Measurements from ENCODE around the gene CROCC. TPM values are rescaled to one million over a fixed set of nuclear protein-coding genes. Genes with fewer than 3 reads are reported as not detected.
"Not testable (repeated sequence)": the region's sequence is repeated elsewhere in the genome, so short reads cannot be mapped to it uniquely, and the experiment has no call there.

Gene CROCC
- total RNA-seq, 1 donor from 2014 or later, result 40.1 TPM

- H3K27ac Mint-ChIP-seq; H3K4me3 Mint-ChIP-seq; H3K4me1 Mint-ChIP-seq (ENCODE audit: unreplicated experiment); DNase-seq (ENCODE audit: extremely low spot score, unreplicated experiment); H3K36me3 Mint-ChIP-seq; H3K27me3 Mint-ChIP-seq; H3K9me3 Mint-ChIP-seq: not testable (repeated sequence)
Measured at GRCh38 chr1:16933945-16934344, 12.2 kb downstream of the CROCC start.

GRCh38 chr1:16936580-16936979, 14.8 kb downstream of the CROCC start:
- not testable (repeated sequence) for DNase-seq (ENCODE audit: extremely low spot score, unreplicated experiment); H3K36me3 Mint-ChIP-seq; H3K27me3 Mint-ChIP-seq; H3K9me3 Mint-ChIP-seq; H3K4me1 Mint-ChIP-seq (ENCODE audit: unreplicated experiment); H3K27ac Mint-ChIP-seq; H3K4me3 Mint-ChIP-seq

DNA sequence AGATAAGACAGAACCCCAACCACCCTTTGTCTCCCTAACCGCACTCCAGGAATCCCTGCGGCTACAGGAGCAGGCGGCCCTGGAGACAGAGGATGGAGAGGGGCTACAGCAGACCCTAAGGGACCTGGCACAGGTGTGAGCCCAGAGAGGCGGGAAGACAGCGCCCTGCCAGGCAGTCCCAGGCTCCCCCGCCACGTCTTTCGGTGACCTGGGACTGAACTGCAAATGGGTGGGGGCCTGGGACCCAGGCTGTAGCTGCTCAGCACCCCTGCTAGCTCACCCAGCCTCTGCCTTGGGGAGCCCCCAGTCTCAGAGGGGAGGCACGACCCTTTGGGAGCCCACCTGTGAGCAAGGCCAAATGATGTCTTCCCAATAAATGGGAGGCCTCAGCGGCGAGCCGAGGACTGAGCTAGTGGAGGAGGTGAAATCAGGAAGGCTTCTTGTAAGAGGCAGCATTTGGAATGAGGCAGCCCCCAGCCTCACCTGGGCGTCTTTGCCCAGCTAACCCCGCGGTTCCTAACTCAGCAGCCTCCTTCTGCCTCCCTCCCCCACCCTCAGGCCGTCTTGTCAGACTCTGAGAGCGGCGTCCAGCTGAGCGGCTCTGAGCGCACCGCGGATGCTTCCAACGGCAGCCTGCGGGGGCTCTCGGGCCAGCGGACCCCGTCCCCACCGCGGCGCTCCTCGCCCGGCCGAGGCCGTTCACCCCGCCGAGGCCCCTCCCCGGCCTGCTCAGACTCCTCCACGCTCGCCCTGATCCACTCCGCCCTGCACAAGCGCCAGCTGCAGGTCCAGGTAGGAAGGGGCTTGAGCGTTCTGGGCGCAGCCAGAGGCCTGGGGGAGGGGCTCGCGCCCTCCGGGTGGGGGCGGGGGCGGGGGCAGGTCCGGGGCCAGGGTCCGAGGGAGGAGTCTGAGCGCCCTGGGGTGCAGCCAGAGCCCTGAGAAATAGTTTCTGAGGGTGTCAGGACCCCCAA, 16.9 kb downstream of the CROCC start:
- TF ChIP-seq, protein P1, sequence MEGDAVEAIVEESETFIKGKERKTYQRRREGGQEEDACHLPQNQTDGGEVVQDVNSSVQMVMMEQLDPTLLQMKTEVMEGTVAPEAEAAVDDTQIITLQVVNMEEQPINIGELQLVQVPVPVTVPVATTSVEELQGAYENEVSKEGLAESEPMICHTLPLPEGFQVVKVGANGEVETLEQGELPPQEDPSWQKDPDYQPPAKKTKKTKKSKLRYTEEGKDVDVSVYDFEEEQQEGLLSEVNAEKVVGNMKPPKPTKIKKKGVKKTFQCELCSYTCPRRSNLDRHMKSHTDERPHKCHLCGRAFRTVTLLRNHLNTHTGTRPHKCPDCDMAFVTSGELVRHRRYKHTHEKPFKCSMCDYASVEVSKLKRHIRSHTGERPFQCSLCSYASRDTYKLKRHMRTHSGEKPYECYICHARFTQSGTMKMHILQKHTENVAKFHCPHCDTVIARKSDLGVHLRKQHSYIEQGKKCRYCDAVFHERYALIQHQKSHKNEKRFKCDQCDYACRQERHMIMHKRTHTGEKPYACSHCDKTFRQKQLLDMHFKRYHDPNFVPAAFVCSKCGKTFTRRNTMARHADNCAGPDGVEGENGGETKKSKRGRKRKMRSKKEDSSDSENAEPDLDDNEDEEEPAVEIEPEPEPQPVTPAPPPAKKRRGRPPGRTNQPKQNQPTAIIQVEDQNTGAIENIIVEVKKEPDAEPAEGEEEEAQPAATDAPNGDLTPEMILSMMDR (conservative IDR thresholded peaks at IDR 0.05), result no peak
- no peaks in the 10 kb centered on the region for H3K9me3 Mint-ChIP-seq
- DNase-seq (ENCODE audit: extremely low spot score, unreplicated experiment), result no peak
- H3K27me3 Mint-ChIP-seq, result no peaks in the 10 kb centered on the region
- no peaks in the 10 kb centered on the region for H3K4me1 Mint-ChIP-seq (ENCODE audit: unreplicated experiment)
- H3K36me3 Mint-ChIP-seq, result peaks cover 6% of the 10 kb centered on the region
- no peak overlapping the region for H3K4me3 Mint-ChIP-seq
- H3K27ac Mint-ChIP-seq, result no peak overlapping the region

- not testable (repeated sequence) for H3K9me3 Mint-ChIP-seq; H3K27me3 Mint-ChIP-seq; H3K4me1 Mint-ChIP-seq (ENCODE audit: unreplicated experiment); H3K27ac Mint-ChIP-seq; H3K4me3 Mint-ChIP-seq; DNase-seq (ENCODE audit: extremely low spot score, unreplicated experiment); H3K36me3 Mint-ChIP-seq
Measured at GRCh38 chr1:16939386-16940180, 17.9 kb downstream of the CROCC start.

GRCh38 chr1:16944038-16944437, 22.3 kb downstream of the CROCC start:
- Mint-ChIP-seq H3K27me3 (no peaks in the 10 kb centered on the region), H3K9me3 (no peaks in the 10 kb centered on the region), H3K4me3 (no peak overlapping the region), H3K27ac (no peak overlapping the region), H3K36me3 (peaks cover 6% of the 10 kb centered on the region), H3K4me1 (ENCODE audit: unreplicated experiment) (no peaks in the 10 kb centered on the region)
- DNase-seq (ENCODE audit: extremely low spot score, unreplicated experiment), result no peak
- TF ChIP-seq, protein P1 (conservative IDR thresholded peaks at IDR 0.05), result no peak

- H3K9me3 Mint-ChIP-seq; H3K27ac Mint-ChIP-seq; H3K27me3 Mint-ChIP-seq; H3K4me3 Mint-ChIP-seq; DNase-seq (ENCODE audit: extremely low spot score, unreplicated experiment); H3K36me3 Mint-ChIP-seq; H3K4me1 Mint-ChIP-seq (ENCODE audit: unreplicated experiment): not testable (repeated sequence)
Measured at GRCh38 chr1:16945512-16945911, 23.8 kb downstream of the CROCC start.

DNA sequence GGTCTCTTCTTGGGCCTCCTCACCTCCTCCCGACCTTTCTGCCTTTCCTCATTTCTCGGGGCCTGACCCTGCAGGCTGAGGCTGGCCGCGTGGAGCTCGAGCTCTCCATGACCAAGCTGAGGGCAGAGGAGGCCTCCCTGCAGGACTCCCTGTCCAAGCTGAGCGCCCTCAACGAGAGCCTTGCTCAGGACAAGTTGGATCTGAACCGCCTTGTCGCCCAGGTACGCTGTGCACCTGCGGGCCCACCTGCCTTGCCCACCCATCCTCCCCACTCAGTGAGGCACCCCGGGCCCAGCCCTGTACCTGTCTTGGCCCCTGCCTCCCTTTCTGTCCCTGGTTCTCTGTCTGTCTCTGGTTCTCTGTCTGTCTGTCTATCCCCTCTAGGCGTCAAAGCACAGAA, 24.5 kb downstream of the CROCC start:
- not testable (repeated sequence) for H3K4me3 Mint-ChIP-seq; DNase-seq (ENCODE audit: extremely low spot score, unreplicated experiment); H3K9me3 Mint-ChIP-seq; H3K27me3 Mint-ChIP-seq; H3K36me3 Mint-ChIP-seq; H3K4me1 Mint-ChIP-seq (ENCODE audit: unreplicated experiment); H3K27ac Mint-ChIP-seq

- H3K4me3 Mint-ChIP-seq, result no peak overlapping the region
- DNase-seq (ENCODE audit: extremely low spot score, unreplicated experiment), result no peak
- H3K36me3 Mint-ChIP-seq, result peaks cover 6% of the 10 kb centered on the region
- H3K27me3 Mint-ChIP-seq, result no peaks in the 10 kb centered on the region
- TF ChIP-seq, protein P1 (conservative IDR thresholded peaks at IDR 0.05), result no peak
- no peak overlapping the region for H3K27ac Mint-ChIP-seq
- H3K9me3 Mint-ChIP-seq, result no peaks in the 10 kb centered on the region
- no peaks in the 10 kb centered on the region for H3K4me1 Mint-ChIP-seq (ENCODE audit: unreplicated experiment)
Measured at GRCh38 chr1:16946646-16947045, 24.9 kb downstream of the CROCC start.

DNA sequence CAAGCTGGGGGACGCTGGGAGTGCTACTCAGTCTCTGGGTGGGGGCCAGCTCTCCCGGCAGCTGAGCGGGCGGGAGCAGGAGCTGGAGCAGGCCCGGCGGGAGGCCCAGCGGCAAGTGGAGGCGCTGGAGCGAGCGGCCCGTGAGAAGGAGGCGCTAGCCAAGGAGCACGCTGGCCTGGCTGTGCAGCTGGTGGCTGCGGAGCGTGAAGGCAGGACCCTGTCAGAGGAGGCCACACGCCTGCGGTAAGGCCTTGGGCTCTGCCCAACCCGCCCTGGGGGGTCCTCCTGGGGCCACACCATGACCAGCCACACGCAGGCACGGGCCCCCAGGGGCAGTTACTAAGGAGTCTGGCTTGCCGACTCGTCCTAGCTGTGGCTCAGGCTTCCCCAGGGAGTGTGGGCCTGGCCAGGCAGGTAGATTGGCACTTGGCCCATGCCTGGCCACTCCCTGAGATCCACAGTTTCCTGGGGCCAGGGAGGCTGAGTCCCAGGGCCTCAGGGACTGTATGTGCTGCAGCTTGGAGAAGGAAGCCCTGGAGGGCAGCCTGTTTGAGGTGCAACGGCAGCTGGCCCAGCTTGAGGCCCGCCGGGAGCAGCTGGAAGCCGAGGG, 26.7 kb downstream of the CROCC start:
- not testable (repeated sequence) for H3K4me1 Mint-ChIP-seq (ENCODE audit: unreplicated experiment); H3K4me3 Mint-ChIP-seq

GRCh38 chr1:16949026-16949425, 27.3 kb downstream of the CROCC start:
- H3K36me3 Mint-ChIP-seq; H3K27ac Mint-ChIP-seq; H3K9me3 Mint-ChIP-seq; H3K4me3 Mint-ChIP-seq; H3K4me1 Mint-ChIP-seq (ENCODE audit: unreplicated experiment); DNase-seq (ENCODE audit: extremely low spot score, unreplicated experiment); H3K27me3 Mint-ChIP-seq: not testable (repeated sequence)

More for the DNA sequence above, 26.7 kb downstream of the CROCC start:
- not testable (repeated sequence) for H3K27me3 Mint-ChIP-seq; DNase-seq (ENCODE audit: extremely low spot score, unreplicated experiment); H3K27ac Mint-ChIP-seq; H3K9me3 Mint-ChIP-seq; H3K36me3 Mint-ChIP-seq

Measured in type B pancreatic cell (in vitro differentiated cells).